ENCODE measurements around the gene ST6GAL2. TPM values are rescaled to one million over a fixed set of nuclear protein-coding genes. Genes with fewer than 3 reads are reported as not detected.

ST6GAL2 gene
- total and polyA plus RNA-seq, 12 donors = 0.03 to 0.57 (median 0.13) TPM; not detected in 1

- intact Hi-C loops (cut with DNase I) = no loop called here
- Histone ChIP-seq H3K4me3 (no peak overlapping the region), H3K9me3 (replicated peaks in 1 of 3) (no peaks in the 10 kb centered on the region), H3K27ac (no peak overlapping the region), H3K4me1 (replicated peaks in 1 of 2) (no peaks in the 10 kb centered on the region), H3K27me3 (no peaks in the 10 kb centered on the region), H3K36me3 (replicated peaks in 1 of 2) (no peaks in the 10 kb centered on the region)
- no peak for TF ChIP-seq POLR2A (IDR thresholded peaks at IDR 0.05)
- no peak for TF ChIP-seq CTCF (IDR thresholded peaks at IDR 0.05)
- no peak for DNase-seq
- 88 to 93% (median 92%) methylated on average over 4 of the region's 4 CpGs for WGBS, 4 donors
Measured at GRCh38 chr2:106878206-106878605, 7.8 kb downstream of the ST6GAL2 start.

GRCh38 chr2:106876699-106877098 is 9.3 kb downstream of the ST6GAL2 start:
- no peaks in the 10 kb centered on the region for H3K36me3 ChIP-seq (replicated peaks in 1 of 2)
- no peaks in the 10 kb centered on the region for H3K9me3 ChIP-seq (replicated peaks in 1 of 3)
- no peaks in the 10 kb centered on the region for H3K4me1 ChIP-seq (replicated peaks in 1 of 2)
- no peak overlapping the region for H3K27ac ChIP-seq
- DNase-seq = no peak
- no peak for TF ChIP-seq CTCF (IDR thresholded peaks at IDR 0.05)
- TF ChIP-seq POLR2A (IDR thresholded peaks at IDR 0.05) = no peak
- 62 to 65% (median 63%) methylated on average over 5 of the region's 5 CpGs for WGBS, 4 donors
- intact Hi-C loops (cut with DNase I) = no loop called here
- H3K4me3 ChIP-seq = no peak overlapping the region
- H3K27me3 ChIP-seq = no peaks in the 10 kb centered on the region

GRCh38 chr2:106869512-106870275 is 16.3 kb downstream of the ST6GAL2 start:
- H3K27me3 ChIP-seq = no peaks in the 10 kb centered on the region
- H3K36me3 ChIP-seq (replicated peaks in 1 of 2) = no peaks in the 10 kb centered on the region
- DNase-seq = no peak
- TF ChIP-seq POLR2A (IDR thresholded peaks at IDR 0.05) (no peak), CTCF (IDR thresholded peaks at IDR 0.05) (no peak)
- WGBS, 4 donors = 75 to 88% (median 83%) methylated on average over 8 of the region's 8 CpGs
- intact Hi-C loops (cut with DNase I) = no loop called here
- H3K9me3 ChIP-seq (replicated peaks in 1 of 3) = no peaks in the 10 kb centered on the region
- H3K27ac ChIP-seq = no peak overlapping the region
- H3K4me3 ChIP-seq = no peak overlapping the region
- H3K4me1 ChIP-seq (replicated peaks in 1 of 2) = no peaks in the 10 kb centered on the region

- WGBS, 4 donors = 60 to 76% (median 61%) methylated on average over 7 of the region's 7 CpGs
- TF ChIP-seq CTCF (IDR thresholded peaks at IDR 0.05) = no peak
- TF ChIP-seq POLR2A (IDR thresholded peaks at IDR 0.05) = no peak
- no peak overlapping the region for H3K27ac ChIP-seq
- intact Hi-C loops (cut with DNase I) = no loop called here
- H3K27me3 ChIP-seq = no peaks in the 10 kb centered on the region
- DNase-seq = no peak
- H3K4me1 ChIP-seq (replicated peaks in 1 of 2) = no peaks in the 10 kb centered on the region
- H3K4me3 ChIP-seq = no peak overlapping the region
- no peaks in the 10 kb centered on the region for H3K9me3 ChIP-seq (replicated peaks in 1 of 3)
- H3K36me3 ChIP-seq (replicated peaks in 1 of 2) = no peaks in the 10 kb centered on the region
Measured at GRCh38 chr2:106868275-106868674, 17.7 kb downstream of the ST6GAL2 start.
